Measurements from ENCODE around the gene ZNF532.
"Not testable (repeated sequence)": the region's sequence is repeated elsewhere in the genome, so short reads cannot be mapped to it uniquely, and the experiment has no call there.

Gene ZNF532

DNA sequence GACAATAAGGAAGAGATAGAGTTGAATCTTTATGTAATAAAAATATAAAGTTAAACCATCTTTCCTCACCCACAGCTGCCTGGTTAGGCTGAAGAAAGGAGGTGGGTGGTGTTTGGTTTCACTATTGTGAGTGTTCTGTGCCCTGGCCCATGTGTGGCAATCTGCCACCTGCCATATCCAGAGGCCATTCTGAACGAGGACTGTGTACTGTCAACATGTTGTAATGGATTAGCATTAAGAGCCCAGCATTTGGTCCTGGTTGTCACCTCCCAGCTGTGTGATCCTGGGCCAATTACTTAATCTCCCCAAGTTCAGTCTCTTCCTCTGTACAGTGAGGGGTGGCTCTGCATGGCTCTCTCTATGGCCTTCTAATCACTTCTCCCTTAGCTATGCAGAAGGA is 156.8 kb downstream of the ZNF532 start:
- no peaks in the 10 kb centered on the region for H3K4me1 ChIP-seq (ENCODE audit: control insufficient read depth, insufficient read depth, low read length, poor library complexity, severe bottlenecking)
- H3K4me3 ChIP-seq (ENCODE audit: extremely low read depth, insufficient read depth, low read length, poor library complexity, severe bottlenecking), result no peak overlapping the region
- H3K27ac ChIP-seq (ENCODE audit: low read depth, low read length, severe bottlenecking), result no peak overlapping the region
- WGBS, 2 experiments (ENCODE audit: insufficient coverage in 2 of 2), result 67% methylated on average over 1 of the region's 1 CpG; no CpG with 5 or more reads in 1 of the 2 experiments
- no peaks in the 10 kb centered on the region for H3K36me3 ChIP-seq (ENCODE audit: control insufficient read depth, insufficient read depth, low read length)
- no peaks in the 10 kb centered on the region for H3K9me3 ChIP-seq (ENCODE audit: control insufficient read depth, low read length)

DNA sequence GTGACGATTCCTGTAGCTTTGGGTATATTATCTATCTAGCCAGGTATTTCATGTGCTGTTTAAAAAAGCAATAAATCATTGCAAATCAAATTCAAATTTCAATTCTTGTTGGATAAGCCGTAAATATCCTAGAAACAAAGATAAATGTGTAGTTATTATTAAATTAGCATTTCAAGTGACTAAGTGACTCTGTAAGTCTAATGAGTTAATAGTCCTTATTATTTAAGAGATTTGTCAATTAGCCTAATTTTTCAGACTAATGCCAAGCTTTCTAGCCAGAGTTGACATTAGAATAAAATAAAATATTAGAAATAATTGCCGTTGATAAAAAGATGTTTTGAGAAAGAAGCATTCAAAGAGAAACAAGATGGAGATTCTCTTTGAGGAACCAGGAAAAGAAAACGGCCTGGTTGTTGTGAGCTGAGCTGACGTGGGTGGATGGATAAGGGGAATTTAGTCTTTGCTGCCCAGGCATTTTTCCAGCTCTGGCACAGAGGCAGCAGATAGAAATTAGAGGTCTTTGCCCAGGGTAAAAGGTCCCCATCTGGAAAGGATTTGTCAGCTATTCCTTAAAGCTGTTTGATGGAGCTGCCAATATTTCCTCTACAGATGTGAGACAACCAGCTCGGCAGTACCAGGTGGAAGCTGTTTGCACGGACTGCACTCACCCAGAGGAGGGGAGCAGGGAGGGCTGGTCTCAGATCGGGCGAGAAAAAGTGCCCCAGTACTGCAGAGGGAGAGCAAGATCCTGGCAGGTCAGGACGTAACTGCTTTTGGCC is 157.7 kb downstream of the ZNF532 start:
- H3K9me3 ChIP-seq (ENCODE audit: control insufficient read depth, low read length), result no peaks in the 10 kb centered on the region
- WGBS, 2 experiments (ENCODE audit: insufficient coverage in 2 of 2), result 83 to 89% methylated on average over 7 to 8 of the region's 10 CpGs
- H3K4me1 ChIP-seq (ENCODE audit: control insufficient read depth, insufficient read depth, low read length, poor library complexity, severe bottlenecking), result no peaks in the 10 kb centered on the region
- H3K27ac ChIP-seq (ENCODE audit: low read depth, low read length, severe bottlenecking), result no peak overlapping the region
- no peak overlapping the region for H3K4me3 ChIP-seq (ENCODE audit: extremely low read depth, insufficient read depth, low read length, poor library complexity, severe bottlenecking)
- H3K36me3 ChIP-seq (ENCODE audit: control insufficient read depth, insufficient read depth, low read length), result no peaks in the 10 kb centered on the region

DNA sequence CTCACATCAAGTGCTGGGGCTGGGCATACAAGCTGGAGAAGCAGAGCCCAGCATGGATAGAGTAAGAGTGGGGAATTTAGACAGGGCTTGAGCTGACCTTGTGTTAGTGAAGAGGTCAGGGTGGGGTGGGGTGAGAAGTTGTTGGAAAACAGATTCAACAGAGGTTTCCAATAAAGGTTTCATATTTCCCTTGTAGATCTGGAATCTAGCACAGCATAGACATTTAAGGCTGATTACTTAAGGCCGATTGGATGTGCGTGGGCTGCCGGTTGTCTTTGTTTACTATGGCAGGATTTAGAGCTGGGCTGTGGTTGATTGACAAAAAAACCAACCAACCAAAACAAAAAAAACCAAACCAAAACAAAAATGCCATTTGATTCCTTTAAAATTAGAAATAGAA is 160.2 kb downstream of the ZNF532 start:
- no peak overlapping the region for H3K4me3 ChIP-seq (ENCODE audit: extremely low read depth, insufficient read depth, low read length, poor library complexity, severe bottlenecking)
- H3K9me3 ChIP-seq (ENCODE audit: control insufficient read depth, low read length), result no peaks in the 10 kb centered on the region
- no peaks in the 10 kb centered on the region for H3K4me1 ChIP-seq (ENCODE audit: control insufficient read depth, insufficient read depth, low read length, poor library complexity, severe bottlenecking)
- no peak overlapping the region for H3K27ac ChIP-seq (ENCODE audit: low read depth, low read length, severe bottlenecking)
- no peaks in the 10 kb centered on the region for H3K36me3 ChIP-seq (ENCODE audit: control insufficient read depth, insufficient read depth, low read length)
- WGBS, 2 experiments (ENCODE audit: insufficient coverage in 2 of 2), result no CpG with 5 or more reads among the region's 3 CpGs

DNA sequence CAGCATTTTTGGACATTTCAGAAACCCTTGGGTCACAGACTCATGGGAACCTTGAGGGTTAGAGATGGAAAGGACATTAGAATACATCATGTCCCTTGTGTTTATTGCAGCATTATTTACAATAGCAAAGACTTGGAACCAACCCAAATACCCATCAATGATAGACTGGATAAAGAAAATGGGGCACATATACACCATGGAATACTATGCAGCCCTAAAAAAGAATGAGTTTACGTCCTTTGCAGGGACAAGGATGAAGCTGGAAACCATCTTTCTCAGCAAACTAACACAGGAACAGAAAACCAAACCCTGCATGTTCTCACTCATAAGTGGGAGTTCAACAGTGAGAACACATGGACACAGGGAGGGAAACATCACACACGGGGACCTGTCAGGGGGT is 160.9 kb downstream of the ZNF532 start:
- H3K9me3 ChIP-seq (ENCODE audit: control insufficient read depth, low read length); H3K4me3 ChIP-seq (ENCODE audit: extremely low read depth, insufficient read depth, low read length, poor library complexity, severe bottlenecking); H3K4me1 ChIP-seq (ENCODE audit: control insufficient read depth, insufficient read depth, low read length, poor library complexity, severe bottlenecking); H3K36me3 ChIP-seq (ENCODE audit: control insufficient read depth, insufficient read depth, low read length); H3K27ac ChIP-seq (ENCODE audit: low read depth, low read length, severe bottlenecking): not testable (repeated sequence)
- WGBS, 2 experiments (ENCODE audit: insufficient coverage in 2 of 2), result 100% methylated on average over 1 of the region's 2 CpGs; no CpG with 5 or more reads in 1 of the 2 experiments

DNA sequence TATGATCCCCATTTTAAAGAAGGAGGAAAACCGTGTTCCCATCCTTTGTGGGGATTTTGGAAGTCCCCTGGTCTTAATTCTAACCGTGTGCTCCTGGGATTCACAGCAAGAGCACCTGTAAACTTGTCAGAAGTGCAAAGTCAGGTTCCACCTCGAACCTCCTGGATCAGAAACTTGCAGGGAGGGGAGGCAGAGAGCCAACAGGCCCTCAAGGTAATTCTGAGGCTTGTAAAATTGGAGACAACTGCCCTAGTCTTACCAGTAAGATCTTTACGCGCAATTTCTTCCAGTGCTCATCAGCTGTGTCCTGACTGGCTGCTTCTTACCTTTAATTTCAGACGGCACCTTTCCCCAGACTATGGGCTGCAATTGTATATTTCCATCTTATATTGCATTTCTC is 161.7 kb downstream of the ZNF532 start:
- H3K9me3 ChIP-seq (ENCODE audit: control insufficient read depth, low read length), result no peaks in the 10 kb centered on the region
- no peaks in the 10 kb centered on the region for H3K4me1 ChIP-seq (ENCODE audit: control insufficient read depth, insufficient read depth, low read length, poor library complexity, severe bottlenecking)
- WGBS, 2 experiments (ENCODE audit: insufficient coverage in 2 of 2), result 88 to 90% methylated on average over 6 of the region's 6 CpGs
- no peak overlapping the region for H3K4me3 ChIP-seq (ENCODE audit: extremely low read depth, insufficient read depth, low read length, poor library complexity, severe bottlenecking)
- H3K36me3 ChIP-seq (ENCODE audit: control insufficient read depth, insufficient read depth, low read length), result no peaks in the 10 kb centered on the region
- H3K27ac ChIP-seq (ENCODE audit: low read depth, low read length, severe bottlenecking), result no peak overlapping the region

DNA sequence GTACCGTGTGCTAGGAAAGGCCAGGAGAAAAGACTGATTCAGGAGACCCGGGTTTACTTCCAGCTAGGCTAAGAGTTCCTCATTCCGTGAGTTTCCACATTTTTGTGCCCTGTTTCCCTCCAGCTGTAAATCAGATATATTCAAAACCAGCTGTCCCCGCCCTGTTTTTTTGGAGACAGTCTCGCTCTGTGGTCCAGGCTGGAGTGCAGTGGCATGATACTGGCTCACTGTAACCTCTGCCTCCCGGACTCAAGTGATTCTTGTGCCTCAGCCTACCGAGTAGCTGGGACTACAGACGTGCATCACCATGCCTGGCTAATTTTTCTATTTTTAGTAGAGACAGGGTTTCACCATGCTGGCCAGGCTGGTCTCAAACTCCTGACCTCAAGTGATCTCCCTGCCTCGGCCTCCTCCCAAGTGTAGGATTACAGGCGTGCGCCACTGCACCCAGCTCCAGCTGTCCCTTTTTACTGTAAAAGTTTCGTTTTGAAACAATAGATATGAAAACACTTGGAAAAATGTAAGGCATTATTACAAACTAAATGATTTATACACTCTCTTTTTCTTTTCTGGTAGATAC is 162.2 kb downstream of the ZNF532 start:
- 92 to 96% methylated on average over 11 of the region's 12 CpGs for WGBS, 2 experiments (ENCODE audit: insufficient coverage in 2 of 2)
- H3K27ac ChIP-seq (ENCODE audit: low read depth, low read length, severe bottlenecking), result no peak overlapping the region
- H3K36me3 ChIP-seq (ENCODE audit: control insufficient read depth, insufficient read depth, low read length), result no peaks in the 10 kb centered on the region
- no peaks in the 10 kb centered on the region for H3K9me3 ChIP-seq (ENCODE audit: control insufficient read depth, low read length)
- no peak overlapping the region for H3K4me3 ChIP-seq (ENCODE audit: extremely low read depth, insufficient read depth, low read length, poor library complexity, severe bottlenecking)
- no peaks in the 10 kb centered on the region for H3K4me1 ChIP-seq (ENCODE audit: control insufficient read depth, insufficient read depth, low read length, poor library complexity, severe bottlenecking)

DNA sequence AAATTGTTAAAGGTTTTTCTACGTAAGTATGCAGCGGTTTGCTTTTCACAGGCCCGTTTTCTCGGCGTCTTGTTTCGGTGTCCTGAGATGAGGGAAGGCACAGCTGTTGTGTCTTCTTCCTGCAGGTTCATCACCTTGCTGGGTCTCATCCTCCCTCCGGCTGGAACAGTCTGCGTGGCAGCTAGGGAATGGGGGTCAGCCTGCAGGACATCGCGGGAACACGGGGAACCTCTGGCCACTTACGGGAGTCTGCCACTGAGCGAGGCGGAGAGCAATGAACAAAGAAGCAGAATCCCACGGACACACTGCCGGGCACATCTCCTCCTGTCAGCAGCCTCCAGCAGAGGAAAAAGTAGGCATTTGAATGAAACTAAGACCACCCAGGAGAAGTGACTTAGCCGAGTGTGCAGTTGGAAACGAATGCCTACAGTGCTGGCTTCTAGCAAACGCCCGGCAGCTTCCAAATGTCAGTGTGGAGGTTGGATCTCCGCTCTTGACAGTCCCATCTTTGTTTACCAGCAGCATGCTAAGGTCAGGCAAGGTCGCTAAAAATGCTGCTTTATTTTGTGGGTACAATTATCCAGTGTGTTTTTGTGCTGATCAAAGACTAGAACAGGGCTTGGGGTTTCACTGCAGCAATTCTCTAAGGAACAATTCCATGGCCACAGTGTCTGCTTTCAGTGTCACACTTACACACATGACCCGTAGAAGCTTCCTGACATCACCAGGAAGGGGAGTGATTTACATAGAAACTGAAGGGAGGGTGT is 165.2 kb downstream of the ZNF532 start:
- 84 to 88% methylated on average over 20 of the region's 23 CpGs for WGBS, 2 experiments (ENCODE audit: insufficient coverage in 2 of 2)
- H3K4me3 ChIP-seq (ENCODE audit: extremely low read depth, insufficient read depth, low read length, poor library complexity, severe bottlenecking), result no peak overlapping the region
- H3K27ac ChIP-seq (ENCODE audit: low read depth, low read length, severe bottlenecking), result no peak overlapping the region
- H3K9me3 ChIP-seq (ENCODE audit: control insufficient read depth, low read length), result no peaks in the 10 kb centered on the region
- H3K36me3 ChIP-seq (ENCODE audit: control insufficient read depth, insufficient read depth, low read length), result no peaks in the 10 kb centered on the region
- H3K4me1 ChIP-seq (ENCODE audit: control insufficient read depth, insufficient read depth, low read length, poor library complexity, severe bottlenecking), result no peaks in the 10 kb centered on the region

DNA sequence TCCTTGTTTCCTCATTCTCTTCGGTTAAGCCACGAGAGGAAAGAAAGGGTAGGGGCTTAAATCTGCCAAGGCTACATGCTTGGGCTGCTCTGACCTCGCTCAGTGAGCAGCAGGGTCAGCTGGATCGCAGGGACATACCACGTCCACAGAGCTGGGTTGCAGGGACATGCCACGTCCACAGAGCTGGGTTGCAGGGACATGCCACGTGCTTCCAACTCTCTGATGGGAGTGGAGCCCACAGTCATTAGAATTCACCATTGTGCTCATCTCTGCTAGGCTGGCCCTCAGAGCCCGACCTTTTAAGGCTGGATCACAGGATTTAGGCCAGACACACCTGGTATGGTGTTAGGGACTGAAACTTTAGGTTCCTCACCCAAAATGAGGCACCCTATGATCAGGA is 167.6 kb downstream of the ZNF532 start:
- Histone ChIP-seq H3K36me3 (ENCODE audit: control insufficient read depth, insufficient read depth, low read length) (no peaks in the 10 kb centered on the region), H3K4me3 (ENCODE audit: extremely low read depth, insufficient read depth, low read length, poor library complexity, severe bottlenecking) (no peak overlapping the region), H3K4me1 (ENCODE audit: control insufficient read depth, insufficient read depth, low read length, poor library complexity, severe bottlenecking) (no peaks in the 10 kb centered on the region), H3K9me3 (ENCODE audit: control insufficient read depth, low read length) (no peaks in the 10 kb centered on the region), H3K27ac (ENCODE audit: low read depth, low read length, severe bottlenecking) (no peak overlapping the region)
- WGBS, 2 experiments (ENCODE audit: insufficient coverage in 2 of 2), result 94 to 95% methylated on average over 7 to 8 of the region's 8 CpGs

DNA sequence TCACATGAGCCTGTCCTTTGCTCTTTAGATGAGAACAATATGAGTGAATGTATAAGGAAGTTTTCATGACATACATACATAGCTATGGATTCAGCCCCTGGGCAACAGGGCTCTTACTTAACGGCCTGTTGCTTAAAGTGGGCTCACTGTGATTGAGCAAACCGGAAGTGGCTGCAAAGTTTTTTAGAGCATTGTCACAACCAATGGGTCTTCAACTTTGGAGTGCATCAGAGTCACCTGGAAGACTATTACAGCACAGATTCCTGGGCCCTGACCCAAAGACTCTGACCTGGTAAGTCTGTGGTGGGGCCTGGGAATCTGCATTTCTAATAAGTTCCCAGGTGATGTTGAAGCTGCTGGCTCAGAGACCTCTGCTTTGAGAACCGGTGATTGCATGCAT is 168.7 kb downstream of the ZNF532 start:
- no peaks in the 10 kb centered on the region for H3K9me3 ChIP-seq (ENCODE audit: control insufficient read depth, low read length)
- no peak overlapping the region for H3K4me3 ChIP-seq (ENCODE audit: extremely low read depth, insufficient read depth, low read length, poor library complexity, severe bottlenecking)
- no peaks in the 10 kb centered on the region for H3K4me1 ChIP-seq (ENCODE audit: control insufficient read depth, insufficient read depth, low read length, poor library complexity, severe bottlenecking)
- 92 to 100% methylated on average over 3 of the region's 3 CpGs for WGBS, 2 experiments (ENCODE audit: insufficient coverage in 2 of 2)
- H3K27ac ChIP-seq (ENCODE audit: low read depth, low read length, severe bottlenecking), result no peak overlapping the region
- H3K36me3 ChIP-seq (ENCODE audit: control insufficient read depth, insufficient read depth, low read length), result no peaks in the 10 kb centered on the region

DNA sequence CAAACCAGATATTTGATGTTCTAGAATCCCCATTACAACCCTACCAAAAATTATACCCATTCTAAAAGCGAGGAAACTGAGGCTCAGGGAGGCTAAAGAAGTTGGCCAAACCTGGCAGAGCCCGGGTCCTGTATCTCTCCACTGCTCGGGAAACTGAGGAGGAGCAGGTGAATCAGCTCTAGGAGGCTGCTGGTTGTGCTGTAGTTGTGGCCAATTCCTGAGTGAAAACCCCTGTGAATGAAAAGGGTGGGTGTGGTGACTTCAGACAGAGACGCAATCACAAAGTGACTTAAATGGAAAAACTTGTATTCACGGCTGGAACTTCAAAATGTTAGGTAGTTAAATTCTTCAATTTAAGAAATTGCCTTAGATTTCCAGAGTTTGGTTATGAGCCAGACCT is 169.3 kb downstream of the ZNF532 start:
- no peaks in the 10 kb centered on the region for H3K9me3 ChIP-seq (ENCODE audit: control insufficient read depth, low read length)
- 92 to 94% methylated on average over 5 of the region's 5 CpGs for WGBS, 2 experiments (ENCODE audit: insufficient coverage in 2 of 2)
- H3K4me3 ChIP-seq (ENCODE audit: extremely low read depth, insufficient read depth, low read length, poor library complexity, severe bottlenecking), result no peak overlapping the region
- no peaks in the 10 kb centered on the region for H3K4me1 ChIP-seq (ENCODE audit: control insufficient read depth, insufficient read depth, low read length, poor library complexity, severe bottlenecking)
- no peaks in the 10 kb centered on the region for H3K36me3 ChIP-seq (ENCODE audit: control insufficient read depth, insufficient read depth, low read length)
- H3K27ac ChIP-seq (ENCODE audit: low read depth, low read length, severe bottlenecking), result no peak overlapping the region

DNA sequence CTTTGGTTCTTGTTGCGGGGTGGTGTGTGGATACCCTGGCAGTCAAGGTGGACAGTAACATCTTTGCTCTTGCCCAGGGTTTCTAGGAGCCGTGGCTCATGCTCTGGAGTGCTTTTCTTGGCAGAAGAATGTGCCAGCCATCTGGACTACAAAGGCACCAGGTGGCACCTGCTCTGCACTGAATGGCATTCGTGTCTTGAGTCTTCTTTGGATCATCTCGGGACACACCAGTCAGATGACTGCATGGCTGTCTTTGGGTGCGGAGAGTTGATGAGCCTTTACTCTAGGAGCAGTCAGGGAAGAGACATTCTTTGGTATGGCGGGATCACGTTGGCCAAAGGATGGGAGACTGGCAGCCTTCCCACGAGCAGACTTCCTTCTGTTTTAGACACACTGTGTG is 170.9 kb downstream of the ZNF532 start:
- Histone ChIP-seq H3K36me3 (ENCODE audit: control insufficient read depth, insufficient read depth, low read length) (no peaks in the 10 kb centered on the region), H3K4me1 (ENCODE audit: control insufficient read depth, insufficient read depth, low read length, poor library complexity, severe bottlenecking) (no peaks in the 10 kb centered on the region), H3K9me3 (ENCODE audit: control insufficient read depth, low read length) (no peaks in the 10 kb centered on the region), H3K27ac (ENCODE audit: low read depth, low read length, severe bottlenecking) (no peak overlapping the region), H3K4me3 (ENCODE audit: extremely low read depth, insufficient read depth, low read length, poor library complexity, severe bottlenecking) (no peak overlapping the region)
- WGBS, 2 experiments (ENCODE audit: insufficient coverage in 2 of 2), result 92 to 94% methylated on average over 5 to 6 of the region's 8 CpGs

Measured in mesodermal cell (in vitro differentiated cells).